ENCODE measurements around the gene CC2D1A. TPM values are rescaled to one million over a fixed set of nuclear protein-coding genes. Genes with fewer than 3 reads are reported as not detected.

CC2D1A gene
- total RNA-seq, 4 donors from 2014 or later = 42.7 to 99.3 (median 56.0) TPM

GRCh38 chr19:13872339-13872694 is 33.7 kb upstream of the CC2D1A start:
- Histone ChIP-seq H3K4me3 (peak overlapping the region in 2 of 4 donors; percentile 33 to 43), H3K27me3 (peaks cover 0 to 14% of the 10 kb centered on the region in 2 donors), H3K9me3 (no peaks in the 10 kb centered on the region), H3K27ac (peak overlapping the region in 1 of 4 donors; percentile 25), H3K4me1 (peaks cover 0 to 18% (median 8%) of the 10 kb centered on the region in 4 donors), H3K36me3 (no peaks in the 10 kb centered on the region)
- TF ChIP-seq CTCF (IDR thresholded peaks at IDR 0.05) = no peak
- TF ChIP-seq EP300 (IDR thresholded peaks at IDR 0.05) = no peak
- TF ChIP-seq POLR2A (IDR thresholded peaks at IDR 0.05) = no peak
- DNase-seq (ENCODE audit: low spot score in 2 of 2) = no peak
- WGBS, 2 donors = 33 to 53% methylated on average over 5 of the region's 5 CpGs

DNA sequence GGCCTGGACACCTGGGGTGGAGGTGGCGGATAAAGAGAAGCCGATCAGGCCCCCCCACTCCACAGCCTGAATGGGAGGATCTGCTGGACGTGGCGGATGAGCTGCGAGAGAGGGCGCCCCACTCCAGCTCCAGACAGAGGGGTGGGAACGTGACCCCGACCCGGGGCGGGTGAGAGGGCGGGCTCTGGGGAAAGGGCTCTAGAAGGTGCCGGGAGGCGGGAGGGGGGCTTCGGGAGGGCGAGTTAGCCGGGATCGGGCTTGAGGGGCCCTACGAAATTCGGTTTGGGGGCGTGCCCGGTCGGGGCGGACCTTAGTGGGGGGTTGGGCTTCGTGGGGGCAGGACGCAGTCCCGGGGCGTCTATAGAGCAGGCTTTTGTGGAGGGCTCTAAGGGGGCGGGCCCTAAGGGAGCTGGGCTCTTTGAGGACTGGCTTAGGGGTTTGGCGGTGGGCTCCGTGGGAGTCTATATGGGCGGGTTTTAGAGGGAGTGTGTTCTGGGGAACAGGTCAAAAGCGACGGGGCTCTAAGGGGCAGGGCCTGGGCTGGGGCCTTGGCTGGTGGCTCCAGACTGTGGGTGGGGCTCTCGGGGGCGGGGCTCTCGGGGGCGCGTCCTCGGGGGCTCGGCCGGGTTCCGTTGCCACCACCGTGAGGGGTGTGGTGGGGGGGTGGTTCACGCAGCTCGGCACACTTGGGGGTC is 33.2 kb upstream of the CC2D1A start:
- Histone ChIP-seq H3K4me3 (peak overlapping the region; percentile 11 to 43 (median 32)), H3K27me3 (peaks cover 0 to 18% of the 10 kb centered on the region in 2 donors), H3K4me1 (peaks cover 0 to 18% (median 8%) of the 10 kb centered on the region in 4 donors), H3K36me3 (no peaks in the 10 kb centered on the region), H3K9me3 (no peaks in the 10 kb centered on the region), H3K27ac (peak overlapping the region in 1 of 4 donors; percentile 25)
- DNase-seq (ENCODE audit: low spot score in 2 of 2) = no peak
- WGBS, 2 donors = 3 to 5% methylated on average over 31 to 33 of the region's 45 CpGs
- TF ChIP-seq CTCF (IDR thresholded peaks at IDR 0.05) (no peak), POLR2A (IDR thresholded peaks at IDR 0.05) (no peak), EP300 (IDR thresholded peaks at IDR 0.05) (no peak)

- TF ChIP-seq CTCF (IDR thresholded peaks at IDR 0.05) = no peak
- no peak for TF ChIP-seq POLR2A (IDR thresholded peaks at IDR 0.05)
- no peak for TF ChIP-seq EP300 (IDR thresholded peaks at IDR 0.05)
- Histone ChIP-seq H3K36me3 (no peaks in the 10 kb centered on the region), H3K27me3 (peaks cover 0 to 18% of the 10 kb centered on the region in 2 donors), H3K27ac (no peak overlapping the region), H3K4me3 (no peak overlapping the region), H3K4me1 (peaks cover 0 to 18% (median 8%) of the 10 kb centered on the region in 4 donors), H3K9me3 (no peaks in the 10 kb centered on the region)
- WGBS, 2 donors = 52 to 54% methylated on average over 35 of the region's 35 CpGs
- DNase-seq (ENCODE audit: low spot score in 2 of 2) = no peak
These were observed 32.0 kb upstream of the CC2D1A start for GRCh38 chr19:13873834-13874515.

DNA sequence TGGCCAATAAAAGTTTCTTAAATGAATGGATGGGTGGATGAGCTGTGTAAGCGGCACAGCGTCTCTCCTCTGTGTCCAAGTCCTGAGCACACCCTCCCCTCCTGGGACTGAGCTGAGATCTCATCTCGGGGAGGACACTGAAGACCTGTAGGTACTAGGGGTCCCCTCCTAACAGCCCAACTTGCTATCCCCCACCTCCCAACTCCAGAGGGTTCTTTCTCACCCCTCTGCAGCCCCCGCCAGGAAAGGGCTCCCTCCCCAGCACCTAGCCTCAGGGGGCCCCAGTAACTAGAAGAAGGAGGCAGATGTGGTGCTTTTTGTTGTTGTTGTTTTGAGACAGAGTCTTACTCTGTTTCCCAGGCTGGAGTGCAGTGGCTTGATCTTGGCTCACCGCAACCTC is 30.2 kb upstream of the CC2D1A start:
- H3K4me3 ChIP-seq = no peak overlapping the region
- no peaks in the 10 kb centered on the region for H3K9me3 ChIP-seq
- no peak for TF ChIP-seq EP300 (IDR thresholded peaks at IDR 0.05)
- TF ChIP-seq POLR2A (IDR thresholded peaks at IDR 0.05) = no peak
- TF ChIP-seq CTCF (IDR thresholded peaks at IDR 0.05) = no peak
- 88 to 92% methylated on average over 5 of the region's 5 CpGs for WGBS, 2 donors
- H3K27ac ChIP-seq = no peak overlapping the region
- no peaks in the 10 kb centered on the region for H3K36me3 ChIP-seq
- H3K4me1 ChIP-seq = peaks cover 4 to 35% (median 19%) of the 10 kb centered on the region in 4 donors
- H3K27me3 ChIP-seq = peaks cover 0 to 18% of the 10 kb centered on the region in 2 donors
- DNase-seq (ENCODE audit: low spot score in 2 of 2) = no peak

DNA sequence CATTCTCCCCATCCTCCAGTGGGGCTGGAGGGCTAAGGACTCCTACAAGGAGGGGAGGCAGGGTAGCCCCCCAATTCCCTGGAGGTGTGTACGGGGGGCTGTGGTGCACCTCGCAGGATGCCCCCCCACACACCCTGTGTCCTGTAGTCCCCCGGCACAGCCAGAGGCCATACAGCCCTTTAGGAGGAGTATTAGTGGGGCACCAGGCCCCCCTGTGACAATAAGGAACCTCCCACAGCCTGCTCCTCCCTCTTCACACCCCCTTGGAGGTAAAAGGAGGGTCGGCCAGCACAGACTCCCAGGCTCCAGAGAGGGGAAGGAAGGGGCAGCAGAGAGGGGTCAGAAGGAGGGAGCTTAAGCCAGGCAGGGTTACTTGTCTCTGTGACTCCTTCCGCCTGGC is 29.2 kb upstream of the CC2D1A start, which contains the start of gene NANOS3:
NANOS3 (plus strand) TSS at position 301 of the 400 bp plus-strand sequence. CDS start 115 bp downstream, outside the sequence.
- no peak for DNase-seq (ENCODE audit: low spot score in 2 of 2)
- Histone ChIP-seq H3K27me3 (peaks cover 0 to 18% of the 10 kb centered on the region in 2 donors), H3K4me3 (no peak within 1 kb of the TSS), H3K27ac (no peak within 1 kb of the TSS), H3K4me1 (peaks cover 4 to 45% (median 29%) of the 10 kb centered on the region in 4 donors), H3K36me3 (no peaks in the 10 kb centered on the region), H3K9me3 (no peaks in the 10 kb centered on the region)
- TF ChIP-seq CTCF (IDR thresholded peaks at IDR 0.05) (no peak), POLR2A (IDR thresholded peaks at IDR 0.05) (no peak), EP300 (IDR thresholded peaks at IDR 0.05) (no peak)
- 61 to 67% methylated on average over 3 to 4 of the region's 5 CpGs for WGBS, 2 donors

All from tibial nerve (tissue), 4 donors.